ENCODE data around the gene BICC1. TPM values are rescaled to one million over a fixed set of nuclear protein-coding genes. Genes with fewer than 3 reads are reported as not detected.
"Not testable (repeated sequence)": the region's sequence is repeated elsewhere in the genome, so short reads cannot be mapped to it uniquely, and the experiment has no call there.

The BICC1 gene
- total RNA-seq, 1 experiment from 2014 or later: 12.2 TPM

DNA sequence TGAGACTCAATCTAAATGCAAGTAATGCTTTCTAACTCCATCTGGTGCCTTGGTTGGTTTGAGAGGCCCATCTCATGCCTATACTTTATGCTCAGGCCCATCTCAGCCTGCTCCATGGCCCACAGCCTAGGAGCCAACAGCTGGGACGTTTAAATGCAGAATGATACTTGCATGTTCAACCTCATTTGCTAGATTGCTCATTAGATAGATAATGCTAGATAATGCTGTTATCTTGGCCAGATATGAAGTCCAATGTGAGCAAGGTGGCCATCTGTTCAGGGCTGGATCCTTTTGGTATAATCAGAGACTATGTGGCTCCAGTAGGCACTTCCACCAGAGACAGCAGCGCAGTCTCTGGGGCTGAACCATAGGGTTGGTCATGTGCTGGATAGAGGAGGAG, 342.1 kb downstream of the BICC1 start:
- no peak for DNase-seq (ENCODE audit: low read depth)

DNA sequence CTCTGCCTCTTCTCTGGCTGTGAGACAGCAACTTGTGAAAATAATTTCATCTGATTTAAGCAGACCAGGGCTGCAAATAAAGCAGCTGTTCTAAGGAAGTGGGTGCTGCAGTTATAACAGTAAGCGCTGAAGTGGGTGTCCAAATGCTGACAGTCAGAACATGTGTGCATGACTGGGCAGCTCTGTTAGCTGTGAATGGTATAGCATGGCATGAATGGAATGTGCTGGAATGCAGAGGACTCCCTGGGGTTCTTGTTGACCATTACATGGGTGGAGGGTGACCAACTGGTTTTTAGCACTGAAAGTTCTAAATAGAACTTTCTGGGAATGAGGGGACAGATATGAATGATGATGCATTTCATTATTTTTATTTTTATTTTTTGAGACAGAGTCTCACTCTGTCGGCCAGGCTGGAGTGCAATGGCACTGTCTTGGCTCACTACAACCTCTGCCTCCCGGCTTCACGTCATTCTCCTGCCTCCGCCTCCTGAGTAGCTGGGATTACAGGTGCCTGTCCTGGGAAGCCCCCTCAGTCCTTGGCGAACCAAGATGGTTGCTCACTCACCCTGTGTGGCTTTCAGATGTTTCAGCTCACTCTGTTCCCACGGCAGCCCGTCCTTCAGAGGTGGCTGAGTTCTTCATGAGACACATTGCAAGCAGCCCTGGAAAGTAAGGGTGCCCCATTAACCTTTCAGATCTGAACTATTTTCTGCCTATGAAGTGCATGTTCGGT, 344.0 kb downstream of the BICC1 start:
- peak; percentile 88 for DNase-seq (ENCODE audit: low read depth)

DNA sequence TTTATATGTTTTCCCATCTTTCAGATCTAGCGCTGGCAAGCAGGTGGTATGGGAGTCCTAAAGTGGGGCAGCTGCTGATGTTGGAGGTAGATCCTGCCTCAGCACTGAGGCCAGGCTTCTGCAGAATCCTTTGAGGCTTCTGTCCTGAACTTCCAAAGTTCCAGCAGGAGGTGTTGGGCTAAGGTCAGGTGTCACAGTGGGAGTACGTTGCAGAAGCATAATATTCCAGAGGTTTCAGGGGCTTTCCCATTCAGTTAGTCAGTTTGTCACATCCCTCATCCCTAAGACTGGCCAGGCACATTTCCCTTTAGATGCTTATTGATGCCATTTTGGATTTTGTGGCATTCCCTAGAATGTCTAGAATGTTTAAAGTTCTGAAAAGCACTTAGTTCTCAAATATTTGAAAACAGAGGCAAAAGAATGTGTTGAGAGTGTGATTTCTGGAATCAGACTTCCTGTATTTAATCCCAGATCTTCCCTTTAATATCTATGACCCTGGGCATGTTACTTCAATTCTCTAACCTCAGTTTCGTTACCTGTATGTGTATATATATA, 344.7 kb downstream of the BICC1 start:
- peak; percentile 4 for DNase-seq (ENCODE audit: low read depth)

DNA sequence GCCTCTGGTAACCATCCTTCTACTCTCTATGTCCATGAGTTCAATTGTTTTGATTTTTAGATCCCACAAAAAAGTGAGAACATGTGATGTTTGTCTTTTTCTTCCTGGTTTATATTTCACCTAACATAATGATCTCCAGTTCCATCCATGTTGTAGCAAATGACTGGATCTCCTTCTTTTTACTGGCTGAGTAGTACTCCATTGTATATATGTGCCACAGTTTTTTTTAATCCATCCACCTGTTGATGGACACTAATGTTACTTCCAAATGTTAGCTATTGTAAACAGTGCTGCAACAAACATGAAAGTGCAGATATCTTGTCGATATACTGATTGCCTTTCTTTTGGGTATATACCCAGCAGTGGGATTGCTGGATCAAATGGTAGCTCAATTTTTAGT, 345.5 kb downstream of the BICC1 start:
- DNase-seq (ENCODE audit: low read depth): not testable (repeated sequence)

DNA sequence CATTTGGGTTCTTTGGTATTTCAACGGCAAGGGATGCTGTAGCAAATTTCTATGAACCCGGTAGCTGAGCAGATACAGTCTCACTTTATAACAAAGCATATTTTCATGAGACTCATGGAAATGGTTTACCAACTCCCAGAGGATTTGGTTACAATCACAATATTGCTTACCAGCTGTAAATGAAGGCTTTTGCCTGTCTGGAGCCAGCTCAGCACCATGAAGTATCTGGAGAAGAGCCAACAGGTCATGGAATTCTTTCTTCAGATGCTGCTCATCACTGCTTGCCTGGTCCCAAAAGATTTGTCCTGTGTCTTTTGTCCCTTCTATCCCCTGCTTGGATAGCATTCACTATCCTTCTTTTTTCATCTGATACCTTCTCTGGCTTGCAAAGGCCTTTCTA, 346.9 kb downstream of the BICC1 start:
- no peak for DNase-seq (ENCODE audit: low read depth)

DNA sequence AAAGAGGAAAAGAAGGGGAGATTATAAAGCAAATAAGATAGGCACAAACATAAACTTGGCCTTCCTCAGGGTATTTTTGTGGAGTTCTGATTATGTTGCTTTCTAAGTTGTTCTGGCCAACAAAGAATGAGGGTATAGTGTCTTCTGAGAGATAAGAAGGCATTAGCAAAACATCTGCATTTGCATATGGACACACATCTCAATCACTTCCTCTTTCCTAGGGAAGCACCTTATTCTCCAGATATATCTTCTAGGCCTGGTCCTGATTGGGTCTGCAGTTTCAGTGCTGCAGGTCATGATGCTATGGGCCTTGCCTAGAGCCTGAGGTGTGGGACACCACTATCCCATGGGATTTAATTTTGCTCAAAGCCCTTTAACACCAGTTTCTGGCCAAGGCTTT, 355.0 kb downstream of the BICC1 start:
- no peak for DNase-seq (ENCODE audit: low read depth)

DNA sequence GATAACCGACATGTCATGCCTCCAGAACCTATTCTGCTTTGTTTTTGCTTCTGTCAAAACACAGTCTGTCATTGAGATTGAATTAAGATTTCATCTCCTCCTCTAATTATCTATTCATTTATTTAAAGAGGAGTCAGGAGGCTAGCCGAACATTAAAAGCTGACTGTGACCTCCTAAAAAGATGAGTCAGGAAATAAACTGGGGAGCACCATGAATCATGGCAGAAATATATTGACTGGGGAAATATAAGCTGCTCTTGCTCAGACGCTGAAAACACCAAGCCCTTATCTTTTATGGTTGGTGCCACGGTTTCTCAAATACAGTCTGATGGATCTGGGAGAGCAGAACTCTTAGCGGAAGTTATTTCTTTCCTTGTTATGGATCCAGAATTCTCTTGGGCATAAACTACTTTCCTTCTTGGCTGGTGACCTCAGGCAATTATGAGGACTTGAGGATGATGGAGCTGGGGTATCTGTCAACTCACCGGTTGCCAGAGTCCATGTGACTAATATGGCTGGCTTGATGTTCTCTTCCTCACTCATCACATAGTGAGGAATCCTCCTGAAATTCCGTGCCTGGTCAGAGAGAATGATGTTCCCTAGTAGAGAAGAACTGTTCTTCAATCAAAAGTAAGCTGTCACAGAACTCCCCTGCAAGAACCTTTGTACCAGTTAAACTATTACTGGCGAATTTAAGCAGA, 356.2 kb downstream of the BICC1 start:
- peak; percentile 9 for DNase-seq (ENCODE audit: low read depth)

DNA sequence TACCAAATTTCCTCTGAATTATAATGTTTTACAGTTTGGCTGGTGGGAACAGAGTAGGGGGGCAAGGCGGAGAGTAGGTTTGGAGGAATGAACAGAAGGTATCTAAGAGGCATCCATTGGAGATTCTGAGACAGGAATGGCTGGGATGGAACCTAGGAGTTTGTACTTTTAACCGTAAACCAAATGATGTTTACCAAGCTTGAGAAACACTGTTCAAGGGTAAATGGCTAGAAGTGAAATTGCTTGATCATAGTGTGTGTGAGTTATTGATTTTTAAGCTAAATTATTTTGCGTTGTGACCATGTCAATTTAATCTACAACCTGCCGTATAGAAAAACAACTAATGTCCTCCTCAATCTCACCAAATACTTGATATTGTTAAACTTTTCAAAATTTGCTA, 357.4 kb downstream of the BICC1 start:
- DNase-seq (ENCODE audit: low read depth): no peak

DNA sequence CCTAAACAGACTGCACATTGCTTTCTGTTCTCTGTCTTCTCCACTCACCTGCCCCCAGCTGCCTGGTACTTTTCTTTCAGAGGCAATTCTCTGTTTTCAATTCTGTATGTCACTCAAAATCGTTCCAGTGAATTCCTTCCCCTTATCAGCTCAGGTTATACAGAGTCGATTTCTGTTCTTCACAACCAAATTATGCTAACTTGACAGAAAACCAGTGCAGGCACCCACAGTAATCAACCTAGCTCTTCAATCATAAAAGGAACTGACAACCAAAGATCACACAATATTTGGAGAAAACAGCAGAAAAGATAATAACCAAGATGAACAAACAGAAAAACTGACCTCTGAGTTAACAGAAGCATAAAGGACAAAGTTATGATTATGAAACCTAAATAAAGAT, 360.5 kb downstream of the BICC1 start:
- no peak for DNase-seq (ENCODE audit: low read depth)

Other genes with a start within 250 kb of the BICC1 start
- 3.0 and 3.9 TPM in 2 replicates for gene IPMK, start 245.0 kb upstream of the BICC1 start, total RNA-seq (2014; rRNA removed; shearing (Covaris generic))
- gene CISD1, start 243.7 kb upstream of the BICC1 start, total RNA-seq (2014; rRNA removed; shearing (Covaris generic)): 32.7 and 42.6 TPM in 2 replicates
- 11.7 and 15.5 TPM in 2 replicates for gene UBE2D1, start 177.9 kb upstream of the BICC1 start, total RNA-seq (2014; rRNA removed; shearing (Covaris generic))
- gene TFAM, start 127.5 kb upstream of the BICC1 start, total RNA-seq (2014; rRNA removed; shearing (Covaris generic)): 53.5 and 84.8 TPM in 2 replicates

Measured in Daoy (cell line).